DND-41 (cell line): ENCODE measurements around the gene BRIP1.

Source experiments
- CTCF ChIP-seq: IDR thresholded peaks from 2 replicates; pipeline ENCODE4 v1.5.1; 2012; ENCODE audit warnings: borderline replicate concordance, low read length, moderate library complexity, mild to moderate bottlenecking; ENCODE audit not compliant: poor library complexity, severe bottlenecking; ENCODE audit errors: extremely low read depth
- EZH2 ChIP-seq: IDR thresholded peaks from 3 replicates; pipeline ENCODE4 v1.6.1; 2012; ENCODE audit warnings: borderline replicate concordance, low read depth, mild to moderate bottlenecking, moderate library complexity, low read length, inconsistent platforms; ENCODE audit not compliant: severe bottlenecking

DNA sequence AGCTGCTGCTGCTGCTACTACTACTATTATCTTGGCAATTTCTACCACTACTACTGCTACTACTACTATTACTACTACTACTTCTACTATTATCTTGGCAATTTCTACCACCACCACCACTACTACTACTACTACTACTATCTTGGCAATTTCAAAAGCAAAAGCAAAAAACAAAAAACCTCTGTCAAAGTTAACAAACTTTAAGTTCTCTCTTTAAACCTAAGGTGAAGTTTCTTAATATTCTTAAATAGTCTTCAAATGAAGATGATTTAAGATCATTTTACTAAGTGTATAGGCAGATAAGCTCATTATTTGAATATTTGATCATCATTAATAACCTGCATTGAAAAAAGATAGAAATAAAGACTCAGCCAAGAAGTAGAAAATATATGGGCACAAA is 118.5 kb downstream of the BRIP1 start:
- no peak for TF ChIP-seq CTCF
- no peak for TF ChIP-seq EZH2
